Measurements from ENCODE around the gene WDFY1.
"Not testable (repeated sequence)": the region's sequence is repeated elsewhere in the genome, so short reads cannot be mapped to it uniquely, and the experiment has no call there.

Gene WDFY1

DNA sequence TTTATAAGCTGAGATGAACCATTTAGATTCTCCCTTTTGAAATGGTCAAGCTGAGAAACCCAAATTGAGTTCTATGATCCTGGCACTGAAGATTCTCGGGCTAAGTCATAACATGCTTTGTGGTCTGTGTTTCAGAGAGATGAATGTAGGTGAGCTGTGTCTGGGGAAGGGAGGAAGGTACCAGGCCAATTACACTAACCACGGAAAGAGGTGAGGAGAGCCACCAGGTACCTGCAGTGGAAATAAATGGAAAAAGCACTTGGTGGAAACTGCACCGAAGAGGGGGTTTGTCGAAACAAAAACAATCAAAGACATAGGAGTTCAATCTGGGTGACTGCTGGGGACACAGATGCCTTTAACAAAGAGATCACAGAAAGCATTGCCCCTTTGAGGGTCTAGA lies 11.2 kb upstream of the WDFY1 start:
- no peak for DNase-seq

DNA sequence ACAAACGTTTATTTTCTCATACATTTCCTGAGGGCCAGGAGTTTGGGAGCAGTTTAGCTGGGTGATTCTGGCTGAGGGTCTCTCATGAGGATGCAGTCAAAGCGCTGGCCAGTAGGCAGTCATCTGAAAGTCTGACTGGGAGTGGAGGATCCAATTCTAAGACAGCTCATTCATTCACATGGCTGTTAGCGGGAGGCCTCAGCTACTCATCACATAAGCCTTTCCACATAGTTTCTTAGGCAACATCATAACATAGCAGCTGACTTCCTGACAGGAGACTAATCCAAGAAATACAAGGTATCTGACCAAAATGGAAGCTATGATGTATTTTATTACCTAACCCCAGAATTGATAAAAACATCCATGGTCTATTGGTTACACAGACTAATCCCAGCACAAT lies 9.3 kb upstream of the WDFY1 start:
- no peak for DNase-seq

DNA sequence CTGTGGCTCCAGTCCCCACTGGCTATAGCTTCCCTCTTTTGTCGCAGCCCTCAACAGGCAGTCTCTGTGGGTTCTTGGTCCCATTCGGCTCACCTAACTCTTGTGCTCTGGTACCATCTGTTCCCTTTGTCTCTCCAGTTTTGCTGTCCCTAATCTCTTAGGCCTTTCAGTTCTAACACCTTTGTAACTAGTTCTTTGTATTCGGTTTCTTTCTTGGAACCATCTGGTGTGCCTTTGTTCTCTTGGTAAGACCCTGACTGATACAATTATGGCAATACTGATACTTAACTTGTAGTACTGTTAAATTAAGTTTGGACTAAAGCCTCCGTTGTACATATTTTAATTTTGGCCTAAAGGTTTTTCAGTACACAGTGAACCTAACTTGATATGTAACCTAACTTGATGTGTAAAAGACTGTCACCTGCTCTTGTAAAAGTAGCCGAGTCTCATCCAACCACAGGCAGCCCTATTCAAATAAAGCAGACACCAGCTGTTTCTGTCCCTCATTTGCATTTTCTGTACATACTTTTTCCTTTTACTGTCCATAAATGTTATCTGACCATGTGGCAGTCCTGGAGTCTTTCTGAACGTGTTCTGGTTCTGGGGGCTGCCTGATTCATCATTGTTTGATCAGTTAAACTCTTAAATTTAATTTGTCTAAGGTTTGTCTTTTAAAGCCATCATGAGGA lies 7.3 kb upstream of the WDFY1 start:
- DNase-seq = no peak

DNA sequence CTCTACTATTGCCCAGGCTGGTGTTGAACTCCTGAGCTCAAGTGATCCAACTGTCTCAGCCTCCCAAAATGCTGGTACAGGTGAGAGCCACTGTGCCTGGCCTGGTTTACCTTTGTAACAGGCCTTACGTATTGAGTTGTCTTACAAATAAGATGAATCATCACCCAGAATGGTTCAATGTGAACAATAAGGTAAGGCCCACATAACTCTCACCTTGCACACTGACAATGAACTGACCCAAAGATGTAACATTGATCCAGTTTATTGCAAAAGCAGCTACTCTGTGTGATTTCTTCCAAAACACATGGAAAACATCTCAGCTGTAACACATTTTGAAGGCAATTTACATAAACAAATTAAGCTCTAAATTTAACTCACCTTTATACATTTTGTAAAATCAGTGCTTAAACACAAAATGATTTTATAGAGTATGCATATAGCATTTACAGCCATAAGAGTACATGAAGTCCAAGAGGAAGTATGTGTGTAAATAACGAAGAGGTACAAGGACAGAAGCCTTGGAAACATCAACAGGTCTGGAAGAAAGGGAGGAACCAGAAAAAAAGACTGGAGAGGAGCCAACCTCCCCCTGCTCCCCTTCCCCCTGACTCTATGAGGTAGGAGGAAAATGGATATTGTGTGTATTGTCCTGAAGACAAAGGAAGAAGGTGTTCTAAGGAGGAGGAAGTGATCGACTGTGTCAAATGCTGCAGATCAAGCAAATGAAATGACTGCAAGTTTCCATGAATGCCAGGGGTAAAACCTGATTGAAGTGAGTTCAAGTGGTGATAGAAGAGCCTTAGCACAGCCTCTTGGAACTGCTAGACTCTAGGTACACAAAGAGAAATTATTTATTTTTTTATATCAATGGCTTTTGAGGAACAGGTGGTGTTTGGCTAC lies 5.6 kb upstream of the WDFY1 start:
- DNase-seq = no peak

DNA sequence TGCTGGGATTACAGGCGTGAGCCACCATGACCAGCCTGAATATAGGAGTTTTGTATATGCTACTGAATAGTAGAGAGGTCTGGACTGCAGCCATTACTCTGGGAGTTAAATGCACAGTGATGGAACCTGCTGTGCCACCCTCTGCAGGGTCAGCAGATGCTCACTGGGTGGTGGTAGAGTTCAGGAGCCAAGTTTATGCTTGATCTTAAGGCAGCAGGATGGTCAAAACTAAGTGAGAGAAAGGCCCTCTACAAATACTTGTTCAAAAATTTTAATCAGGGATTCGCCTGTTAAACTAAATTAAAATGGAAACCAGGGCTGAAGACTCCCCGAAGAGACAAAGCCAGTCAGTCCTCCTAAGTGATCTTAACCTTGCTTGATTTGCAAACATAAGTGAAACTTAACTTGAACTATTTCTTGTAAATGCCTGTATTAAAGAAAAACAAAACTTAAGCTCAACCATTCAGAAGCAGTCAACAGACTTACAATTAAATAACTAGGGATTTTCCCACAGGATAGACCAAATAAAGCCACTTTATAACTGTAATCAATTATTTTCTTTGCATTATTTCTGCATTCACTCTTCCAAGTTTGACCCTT lies 4.2 kb upstream of the WDFY1 start:
- no peak for DNase-seq

DNA sequence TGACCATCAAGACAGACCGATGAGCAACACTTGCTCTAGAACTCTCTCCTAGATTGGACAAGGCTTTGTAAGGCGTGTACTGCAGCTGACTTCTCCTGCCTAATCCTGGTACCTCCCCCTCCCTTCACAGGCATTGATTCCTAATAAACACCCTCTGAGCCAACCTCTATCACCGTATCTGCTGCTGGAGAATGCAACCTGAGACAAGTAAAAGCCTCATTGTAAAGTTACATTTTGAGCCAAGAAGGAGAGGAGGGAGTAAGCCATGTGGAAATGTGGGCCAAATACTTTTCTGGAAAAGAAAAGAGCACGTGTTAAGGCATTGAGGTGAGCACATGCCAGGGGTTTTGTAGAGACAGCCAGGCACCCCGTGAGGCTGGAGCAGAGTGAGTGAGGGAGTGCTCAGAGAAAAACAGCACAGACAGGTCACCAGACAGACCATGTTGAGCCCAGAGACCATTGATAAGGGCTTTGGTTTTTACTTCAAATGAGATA lies 2.6 kb upstream of the WDFY1 start:
- DNase-seq = no peak

DNA sequence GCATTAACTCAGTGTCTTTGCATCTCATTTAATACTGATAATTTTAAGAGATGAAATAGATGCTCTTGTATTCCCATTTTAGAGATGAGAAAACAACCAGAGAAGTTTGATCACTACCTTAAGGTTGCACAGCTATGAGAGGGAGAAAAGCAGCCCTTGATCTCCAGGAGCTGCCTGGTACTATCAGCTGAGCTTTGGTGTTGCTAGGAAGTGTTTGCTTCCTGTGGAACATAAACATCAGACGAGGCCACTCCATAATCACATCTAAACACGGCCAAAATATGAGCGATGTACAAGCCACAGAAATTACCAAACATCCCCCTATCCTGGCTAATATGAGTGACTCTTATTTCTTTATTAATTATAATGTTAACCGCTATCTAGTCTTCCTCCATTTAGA lies 620 bp upstream of the WDFY1 start:
- no peak for DNase-seq

DNA sequence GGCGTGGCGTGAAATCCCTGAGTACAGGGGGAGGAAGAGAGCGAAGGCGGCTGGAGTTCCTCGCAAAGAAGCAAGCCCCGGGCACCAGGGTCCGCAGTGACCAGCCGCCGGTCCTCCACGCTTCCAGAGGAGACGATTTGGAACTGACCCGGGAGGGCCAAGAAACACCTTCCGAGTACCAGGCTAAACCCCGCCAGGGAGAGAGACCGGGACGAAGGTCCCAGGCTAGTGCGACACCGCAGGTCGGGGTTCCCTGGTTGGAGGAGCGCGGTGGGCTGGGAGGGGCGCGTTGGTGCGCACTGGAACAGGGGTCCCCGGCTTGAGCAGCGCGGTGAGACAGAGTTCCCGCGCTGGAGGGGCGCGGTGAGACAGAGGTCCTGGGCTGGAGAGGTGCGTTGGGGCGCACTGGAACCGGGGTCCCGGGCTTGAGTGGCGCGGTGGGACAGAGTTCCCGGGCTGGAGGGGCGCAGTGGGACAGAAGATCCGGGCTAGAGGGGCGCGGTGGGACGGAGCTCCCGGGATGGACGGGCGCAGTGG lies 901 bp downstream of the WDFY1 start:
- DNase-seq = no peak

DNA sequence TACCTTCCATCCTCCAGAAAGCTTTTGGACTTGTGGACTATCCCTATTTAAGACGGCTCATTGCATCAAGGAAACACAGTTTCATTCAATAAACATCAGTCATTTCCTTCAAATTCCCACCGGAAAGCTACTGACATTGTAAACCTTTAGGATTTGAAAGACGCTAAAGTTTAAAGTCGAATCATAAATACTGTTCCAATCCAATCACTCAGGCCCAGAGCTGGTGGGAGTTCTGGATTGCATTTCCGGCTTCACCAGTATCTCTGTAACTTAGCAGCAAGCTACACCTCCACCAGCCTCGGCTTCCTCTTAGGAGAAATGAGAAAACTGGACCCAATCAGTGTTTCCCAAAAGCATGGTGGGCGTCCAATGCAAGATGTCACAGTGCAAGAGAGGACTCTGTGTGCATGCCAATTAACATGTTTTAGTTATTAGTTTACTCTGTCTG lies 1.6 kb downstream of the WDFY1 start:
- DNase-seq = no peak

DNA sequence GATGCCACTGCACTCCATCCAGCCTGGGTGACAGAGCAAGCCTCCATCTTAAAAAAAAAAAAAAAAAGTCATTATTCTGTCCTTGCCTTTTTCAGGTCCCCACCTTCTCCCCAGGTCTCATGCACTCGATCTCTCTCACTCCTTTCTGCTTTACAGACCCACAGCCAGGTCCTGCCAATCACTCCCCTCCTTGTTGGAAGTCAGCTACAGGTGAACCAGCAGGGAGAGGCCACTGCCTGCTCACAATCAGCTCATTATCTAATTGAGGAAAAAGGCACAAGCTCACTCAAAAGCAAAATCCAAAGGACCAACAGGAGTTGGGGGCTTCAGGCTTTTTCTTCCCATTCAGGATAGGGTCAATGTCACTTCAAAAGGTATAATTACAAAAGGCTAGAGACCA lies 2.0 kb downstream of the WDFY1 start:
- DNase-seq = no peak

DNA sequence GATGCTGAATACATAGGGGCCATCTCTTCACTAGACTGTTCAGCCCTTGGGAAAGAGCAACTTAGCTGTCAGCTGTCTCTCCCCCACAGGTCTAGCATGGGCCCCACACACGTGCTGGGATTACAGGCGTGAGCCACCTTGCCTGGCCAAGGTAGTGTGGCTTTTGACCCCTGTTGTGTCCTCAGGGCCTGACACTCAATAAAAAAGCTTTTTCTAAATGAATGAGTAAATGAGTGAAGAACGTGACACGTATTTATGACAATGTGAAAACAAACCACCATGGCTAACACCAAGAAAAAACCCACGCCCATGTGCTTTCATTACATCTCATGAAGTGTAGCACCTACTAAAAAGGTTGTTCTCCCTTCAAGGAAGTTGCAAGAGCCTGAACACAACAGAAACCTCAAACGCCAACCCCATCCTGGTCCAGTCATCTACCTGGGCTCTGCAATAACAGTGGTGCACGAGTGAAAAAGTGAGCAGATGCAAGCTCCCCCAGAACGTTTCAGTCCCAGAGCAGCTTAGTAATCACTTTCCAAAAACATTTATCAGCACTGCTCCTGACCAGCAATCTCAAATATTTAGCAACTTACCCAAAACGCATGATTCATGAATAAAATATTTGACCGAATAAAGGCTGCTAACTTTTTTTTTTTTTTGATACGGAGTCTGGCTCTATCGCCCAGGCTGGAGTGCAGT lies 3.4 kb downstream of the WDFY1 start:
- DNase-seq = no peak

DNA sequence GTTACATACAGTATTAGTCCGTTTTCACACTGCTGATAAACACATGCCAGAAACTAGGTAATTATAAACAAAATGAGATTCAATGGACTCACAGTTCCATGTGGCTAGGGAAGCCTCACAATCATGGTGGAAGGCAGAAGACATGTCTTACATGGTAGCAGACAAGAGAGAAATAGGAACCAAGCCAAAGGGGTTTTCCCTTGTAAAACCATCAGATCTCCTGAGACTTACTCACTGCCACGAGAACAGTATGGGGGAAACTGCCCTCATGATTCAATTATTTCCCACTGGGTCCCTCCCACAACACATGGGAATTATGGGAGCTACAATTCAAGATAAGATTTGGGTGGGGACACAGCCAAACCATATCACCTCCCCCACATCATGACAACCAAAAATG lies 5.7 kb downstream of the WDFY1 start:
- DNase-seq = not testable (repeated sequence)

DNA sequence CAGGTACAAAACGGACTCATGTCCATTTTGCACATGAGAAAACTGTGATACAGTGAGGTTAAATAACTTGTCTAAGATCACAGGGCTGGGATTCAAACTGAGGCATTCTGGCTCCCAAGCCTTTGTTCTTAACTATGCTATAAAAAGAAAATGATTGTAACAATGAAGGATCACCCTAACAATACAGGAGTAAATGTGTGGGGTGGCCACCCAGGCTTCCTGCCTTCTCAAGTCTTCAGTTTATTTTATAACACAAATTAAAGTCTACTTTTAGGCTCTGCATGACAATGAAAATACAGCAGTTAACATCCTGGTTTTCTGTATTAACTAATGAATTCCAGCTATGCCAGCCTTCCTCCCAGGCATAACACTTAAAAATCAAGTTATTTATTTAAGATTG lies 7.6 kb downstream of the WDFY1 start:
- DNase-seq = no peak

DNA sequence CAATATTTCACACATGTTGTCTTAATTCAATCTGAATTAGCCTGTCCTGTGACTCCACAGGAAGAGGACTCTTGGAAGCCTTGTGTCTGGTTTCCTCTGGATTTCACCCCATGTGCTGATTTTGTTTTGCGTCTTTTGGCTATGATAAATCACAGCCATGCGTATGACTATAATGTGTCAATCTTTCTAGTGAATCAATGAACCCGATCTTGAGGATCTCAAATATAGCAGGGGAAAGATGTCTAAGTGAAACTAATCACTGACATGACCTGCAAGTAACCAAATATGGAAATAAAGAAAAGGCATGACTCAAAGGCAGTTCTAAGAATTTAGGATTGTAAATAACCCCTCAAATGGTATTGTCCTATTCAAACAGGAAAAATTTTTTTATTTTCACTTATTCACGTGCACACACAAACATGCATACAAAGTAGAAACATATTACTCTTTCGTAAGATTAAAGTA lies 8.2 kb downstream of the WDFY1 start:
- no peak for DNase-seq

DNA sequence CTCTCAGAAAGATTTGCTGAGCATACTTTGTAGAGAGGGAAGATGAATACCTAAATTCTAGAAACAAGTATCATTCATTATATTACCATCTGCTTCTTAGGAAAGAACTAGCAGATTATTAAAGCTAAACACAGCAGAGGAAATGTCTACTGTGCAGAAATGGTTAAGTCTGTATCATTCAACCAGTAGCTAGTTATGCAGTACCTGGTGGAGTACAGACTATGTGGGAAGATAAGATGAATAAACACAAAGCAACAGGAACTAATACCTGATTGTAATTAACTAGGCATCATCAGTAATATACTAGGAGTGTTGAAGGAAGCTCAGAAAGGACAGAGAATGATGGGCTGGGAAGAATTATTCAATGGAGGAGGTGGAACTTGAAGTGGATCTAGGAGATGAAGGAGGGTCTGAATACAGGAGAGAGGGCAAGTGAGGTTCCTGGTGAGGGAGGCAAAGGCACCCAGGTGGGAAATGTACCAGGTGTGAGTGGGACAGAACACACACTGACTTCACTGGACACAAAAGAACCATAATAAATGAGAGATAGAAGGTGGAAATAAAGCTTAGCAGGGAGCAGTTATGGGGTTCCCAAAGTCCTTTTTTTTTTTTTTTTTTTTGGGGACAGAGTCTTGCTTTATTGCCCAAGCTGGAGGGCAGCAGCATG lies 9.5 kb downstream of the WDFY1 start:
- no peak for DNase-seq

DNA sequence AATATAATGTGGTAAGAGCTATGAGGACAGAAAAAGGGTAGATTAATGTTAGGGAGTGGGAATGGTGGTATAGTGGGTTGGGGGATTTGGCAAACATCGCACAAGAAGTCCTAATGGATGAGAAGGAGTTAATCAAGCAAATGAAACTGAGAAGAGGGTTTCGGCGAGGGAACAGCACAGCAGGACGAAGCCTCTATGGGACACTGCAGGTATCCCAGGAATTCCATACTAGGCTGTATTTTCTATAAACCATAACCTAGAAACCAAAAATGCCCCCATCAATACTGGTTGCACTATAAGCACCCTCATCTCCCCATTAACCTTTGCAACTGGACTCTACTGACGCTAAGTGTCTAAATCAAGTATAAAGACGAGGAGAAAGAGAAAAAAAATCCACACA lies 10.3 kb downstream of the WDFY1 start:
- no peak for DNase-seq

DNA sequence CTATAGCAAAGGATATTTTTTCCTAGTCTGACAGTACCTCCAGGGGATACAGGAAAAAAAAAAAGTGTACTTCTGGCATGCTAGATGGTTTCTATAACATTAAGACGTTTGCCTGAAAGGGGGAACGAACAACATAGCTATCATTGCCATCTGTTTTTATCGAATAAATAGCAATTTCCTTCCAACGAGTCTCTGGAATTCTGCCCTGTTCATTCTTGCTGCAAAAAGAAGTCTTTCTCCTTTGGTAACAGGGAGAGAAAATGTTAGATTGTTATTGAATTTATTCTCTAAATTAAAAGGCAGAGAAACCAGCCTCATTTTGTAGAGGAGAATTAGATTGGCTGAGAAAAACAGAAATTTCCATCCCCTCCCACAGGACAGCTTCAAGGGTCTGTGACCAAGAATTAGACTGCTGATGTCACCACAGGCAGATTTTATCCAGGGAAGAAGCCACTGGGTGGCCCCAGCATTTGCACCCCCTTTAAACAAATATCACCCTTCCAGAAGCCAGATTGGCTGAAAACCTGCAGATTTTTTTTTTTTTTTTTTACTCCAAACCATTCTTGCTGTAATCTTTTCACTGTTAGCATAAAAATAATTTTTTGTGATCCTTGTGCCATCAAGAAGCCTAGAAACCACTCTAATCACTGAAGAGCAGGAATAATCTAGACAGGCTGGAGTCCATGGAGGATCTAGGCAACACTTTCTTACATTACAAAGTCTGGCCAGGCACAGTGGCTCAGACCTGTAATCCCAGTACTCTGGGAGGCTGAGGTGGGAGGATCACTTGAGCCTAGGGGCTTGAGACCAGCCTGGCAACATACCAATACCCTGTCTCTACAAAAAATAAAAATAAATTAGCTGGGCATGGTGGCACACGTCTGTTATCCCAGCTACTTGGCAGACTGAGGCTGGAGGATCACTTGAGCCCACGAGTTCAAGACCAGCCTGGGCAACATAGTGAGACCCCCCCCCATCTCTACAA lies 12.0 kb downstream of the WDFY1 start:
- no peak for DNase-seq

DNA sequence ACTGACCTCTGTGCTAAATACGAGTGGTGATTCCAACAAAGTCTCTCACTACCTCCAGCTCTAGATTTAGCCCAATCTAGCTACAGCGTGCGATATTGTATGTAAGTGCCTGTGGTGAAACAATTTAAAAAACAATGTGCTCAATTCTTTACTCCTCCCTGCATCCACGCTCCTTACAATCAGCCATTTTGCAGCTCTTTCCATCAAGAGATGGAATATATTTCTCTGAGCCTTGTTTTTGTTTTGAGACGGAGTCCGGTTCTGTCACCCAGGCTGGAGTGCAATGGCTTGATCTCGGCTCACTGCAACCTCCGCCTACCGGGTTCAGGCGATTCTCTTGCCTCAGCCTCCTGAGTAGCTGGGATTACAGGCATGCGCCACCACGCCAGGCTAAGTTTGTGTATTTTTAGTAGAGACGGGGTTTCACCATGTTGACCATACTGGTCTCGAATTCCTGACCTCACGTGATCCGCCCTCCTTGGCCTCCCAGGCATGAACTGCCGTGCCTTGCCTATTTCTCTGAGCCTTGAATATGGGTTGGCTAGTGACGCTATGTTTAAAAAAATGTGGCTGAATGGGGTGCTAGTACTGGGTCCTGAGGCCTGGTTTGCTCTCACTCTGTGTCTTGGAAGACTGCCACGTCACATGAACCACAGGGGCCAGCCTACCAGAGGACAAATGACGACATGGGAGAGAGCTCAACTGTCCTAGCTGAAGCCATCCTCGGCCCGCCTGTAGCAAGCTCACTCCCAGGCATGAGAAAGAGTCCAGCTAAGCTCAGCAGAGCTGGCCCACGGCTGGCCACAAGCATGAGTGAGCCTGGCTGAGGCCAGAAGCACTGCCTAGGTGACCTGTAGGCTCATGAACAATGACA lies 14.8 kb downstream of the WDFY1 start:
- no peak for DNase-seq

DNA sequence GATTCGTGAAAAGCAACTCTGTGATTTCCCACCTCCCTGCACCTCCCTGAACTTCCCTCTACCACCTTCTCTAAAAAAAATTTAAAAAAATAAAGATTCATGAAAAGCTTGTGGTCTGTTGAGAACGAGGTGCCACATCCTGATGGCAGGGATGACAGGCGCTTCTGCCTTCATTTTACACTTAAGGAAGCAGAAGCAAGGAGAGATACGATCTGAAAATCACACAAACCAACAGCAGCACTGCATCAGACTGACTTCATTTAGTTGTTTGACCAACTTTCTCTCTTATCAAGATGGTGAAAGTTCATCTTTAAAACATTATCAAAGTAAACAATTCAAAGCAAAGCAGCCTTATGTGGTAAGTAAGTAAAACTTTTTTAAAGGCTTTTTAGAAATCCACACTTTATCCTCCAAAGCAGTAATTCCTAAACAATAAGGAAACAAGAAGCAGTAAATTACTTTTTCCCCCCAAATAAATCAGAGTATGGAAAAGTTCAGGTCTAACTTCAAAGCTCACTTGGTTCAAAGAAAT lies 15.5 kb downstream of the WDFY1 start:
- DNase-seq = no peak
